LNCaP clone FGC (cell line): Measurements from ENCODE around the gene CPD.

ENCODE experiments used
- DNase-seq: peaks from one replicate; pipeline ENCODE4 v3.0.0-alpha.2; 2011; ENCODE audit warnings: low read depth
- H3K4me3 ChIP-seq: 2 replicates; pipeline ENCODE4 v1.5.1; 2011; ENCODE audit warnings: mild to moderate bottlenecking, low read depth, low read length, control low read depth
- CTCF ChIP-seq: IDR thresholded peaks from 2 replicates; pipeline ENCODE4 v1.5.1; 2012; ENCODE audit warnings: mild to moderate bottlenecking; ENCODE audit not compliant: control insufficient read depth, insufficient read depth; ENCODE audit errors: extremely low read depth

CPD gene

DNA sequence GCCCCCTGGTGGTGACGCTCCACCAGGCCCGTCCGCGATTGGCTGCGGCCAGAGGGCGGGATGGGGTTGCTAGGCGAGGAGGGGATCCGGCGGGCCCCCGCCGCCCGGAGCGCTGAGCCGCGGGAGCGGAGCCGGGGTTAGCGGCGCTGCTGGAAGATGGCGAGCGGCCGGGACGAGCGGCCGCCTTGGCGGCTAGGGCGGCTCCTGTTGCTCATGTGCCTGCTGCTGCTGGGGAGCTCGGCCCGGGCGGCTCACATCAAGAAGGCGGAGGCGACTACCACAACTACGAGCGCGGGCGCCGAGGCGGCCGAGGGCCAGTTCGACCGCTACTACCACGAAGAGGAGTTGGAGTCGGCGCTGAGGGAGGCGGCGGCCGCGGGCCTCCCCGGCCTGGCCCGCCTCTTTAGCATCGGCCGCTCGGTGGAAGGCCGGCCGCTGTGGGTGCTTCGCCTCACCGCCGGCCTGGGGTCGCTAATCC, at the start of gene CPD:
TSS of gene CPD (plus strand) at position 103 of the 478 bp plus-strand sequence. CDS start at position 157, 54 bp downstream.
- peak; percentile 80 for DNase-seq
- TF ChIP-seq CTCF = no peak
- H3K4me3 ChIP-seq = peak within 1 kb of the TSS; percentile 73

- DNase-seq = no peak
- TF ChIP-seq CTCF = no peak
- no peak overlapping the region for H3K4me3 ChIP-seq
Measured at GRCh38 chr17:30332057-30332542, 46.6 kb upstream of the CPD start.

GRCh38 chr17:30333503-30334360, 45.0 kb upstream of the CPD start, which contains the start of gene TMIGD1:
TSS of gene TMIGD1 (minus strand) at chr17:30334057. CDS start at chr17:30332133, 1,924 bp downstream.
- no peak for DNase-seq
- no peak for TF ChIP-seq CTCF
- H3K4me3 ChIP-seq = no peak within 1 kb of the TSS

GRCh38 chr17:30334421-30334820, 44.3 kb upstream of the CPD start:
- no peak for DNase-seq
- TF ChIP-seq CTCF = no peak
- H3K4me3 ChIP-seq = no peak overlapping the region

- peak; percentile 45 for TF ChIP-seq CTCF
- no peak for DNase-seq
- H3K4me3 ChIP-seq = no peak overlapping the region
Measured at GRCh38 chr17:30336369-30337171, 42.2 kb upstream of the CPD start.

DNA sequence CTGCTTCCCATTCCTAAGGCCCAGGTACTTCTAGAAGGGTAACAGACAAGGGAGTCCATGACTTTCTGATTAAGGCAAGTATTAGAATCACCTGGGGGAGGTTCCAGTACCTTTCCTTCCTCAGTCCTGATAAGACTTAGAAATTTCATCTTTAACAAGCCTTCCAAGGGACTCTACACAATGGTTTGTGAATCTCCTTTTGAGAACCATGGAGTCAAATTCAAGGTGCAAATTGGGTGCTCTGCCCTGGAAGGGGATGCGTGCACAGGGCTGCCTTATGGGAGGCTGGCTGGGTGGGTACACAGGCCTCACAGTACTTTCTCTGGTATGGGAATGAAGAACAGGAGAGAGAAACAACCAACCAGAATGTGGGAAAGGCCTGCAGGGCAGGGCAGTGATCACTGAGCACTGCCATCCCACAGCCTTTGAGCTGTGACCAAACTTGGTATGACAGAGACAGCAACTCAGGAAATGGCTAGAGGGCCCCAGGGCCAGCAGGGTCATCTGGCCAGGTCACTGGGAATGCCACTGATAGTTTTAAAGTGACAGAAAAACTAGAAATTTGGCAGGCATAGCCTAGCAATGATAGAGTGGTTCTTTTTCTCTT, 41.2 kb upstream of the CPD start:
- H3K4me3 ChIP-seq = no peak overlapping the region
- no peak for TF ChIP-seq CTCF
- no peak for DNase-seq
